Transverse colon (tissue), 4 donors: ENCODE data around the gene P3H1. TPM values are rescaled to one million over a fixed set of nuclear protein-coding genes. Genes with fewer than 3 reads are reported as not detected.

ENCODE experiments used
- DNase-seq: peaks from one replicate; pipeline ENCODE4 v3.0.0-alpha.2; 2019
- H3K27ac ChIP-seq, 4 donors: fragments of 200-600 bp; sonication (generic); 2 replicates each; pipeline ENCODE4 v1.5.1; 2016 to 2018; ENCODE audit warnings: inconsistent platforms in 4 of 4
- H3K27me3 ChIP-seq: fragments of 200-600 bp; sonication (generic); 2 replicates; pipeline ENCODE4 v1.5.1; 2017; ENCODE audit warnings: inconsistent platforms
- H3K36me3 ChIP-seq, 4 donors: fragments of 200-600 bp; sonication (generic); 2 replicates each; pipeline ENCODE4 v1.5.1; 2017 to 2019; ENCODE audit warnings: inconsistent platforms in 4 of 4
- H3K4me1 ChIP-seq, 4 donors: fragments of 200-600 bp; sonication (generic); 2 replicates each; pipeline ENCODE4 v1.5.1; 2017 to 2020; ENCODE audit warnings: inconsistent platforms in 4 of 4
- H3K4me3 ChIP-seq, 4 donors: fragments of 200-600 bp; sonication (generic); 1 replicate in 1 of 4; 2 replicates in 3 of 4; pipeline versions ENCODE4 v1.5.1 to v1.6.1; 2017 to 2019; ENCODE audit warnings: inconsistent platforms in 4 of 4
- H3K9me3 ChIP-seq, 2 donors: fragments of 200-600 bp; sonication (generic); 2 replicates each; pipeline ENCODE4 v1.5.1; 2017 to 2019; ENCODE audit warnings: inconsistent platforms in 2 of 2
- CTCF ChIP-seq, 5 experiments: fragments of 200-600 bp in 3 of 5; fragments of 450-650 bp in 2 of 5; sonication (generic) in 3 of 5; IDR thresholded peaks; 1 replicate in 2 of 5; 2 replicates in 3 of 5; pipeline ENCODE4 v1.5.1; 2016 to 2017; ENCODE audit warnings: antibody characterized with exemption in 5 of 5, inconsistent platforms in 3 of 5, mild to moderate bottlenecking in 2 of 5, moderate library complexity in 1 of 5
- EP300 ChIP-seq: sonication (generic); formaldehyde crosslinking; IDR thresholded peaks from one replicate; pipeline ENCODE4 v1.6.1; 2017; ENCODE audit warnings: antibody characterized with exemption, low read depth
- POLR2A ChIP-seq: fragments of 450-650 bp; IDR thresholded peaks from one replicate; pipeline ENCODE4 v1.6.1; 2016; ENCODE audit warnings: antibody characterized with exemption, mild to moderate bottlenecking, moderate library complexity
- POLR2AphosphoS5 ChIP-seq, 3 donors: sonication (generic); formaldehyde crosslinking; IDR thresholded peaks; one replicate each; pipeline ENCODE4 v1.6.1; 2016; ENCODE audit warnings: antibody characterized with exemption in 3 of 3
- WGBS, 2 donors: methylation state at CpG; one replicate each; pipeline ENCODE4 v1.1.5; 2018; ENCODE audit warnings: low coverage in 1 of 2; 5-methylcytosine and 5-hydroxymethylcytosine counted together
- in situ Hi-C, 4 donors: fragments of 200-750 bp; cut with MboI; loops; one replicate each; pipeline versions ENCODE4 v1.15.0 to v1.15.1; 2017; ENCODE audit warnings: low sequenced_read_pairs in 3 of 4, low pct_ligation_motif_present in 1 of 4, low pct_unique_long_range_greater_than_20kb in 1 of 4
- intact Hi-C: fragments of 100-400 bp; cut with DNase I; formaldehyde crosslinking; loops from one replicate; pipeline ENCODE4 v1.15.1; 2023; ENCODE audit warnings: low total_unique reads
- total RNA-seq, 4 donors: library from RNA; depleted of rRNA; stranded (reverse); fragments of >200 nt; gene quantifications; one replicate each; pipeline ENCODE4 v1.1.0, GENCODE V29; 2016

P3H1 gene
- total RNA-seq, 4 donors from 2014 or later: 8.7 to 37.2 (median 10.2) TPM

GRCh38 chr1:42735056-42735455 is 31.8 kb downstream of the P3H1 start:
- TF ChIP-seq POLR2A: no peak
- TF ChIP-seq EP300: no peak
- no peak for TF ChIP-seq CTCF (IDR thresholded peaks at IDR 0.05)
- no peak for TF ChIP-seq POLR2AphosphoS5 (IDR thresholded peaks at IDR 0.05)
- peaks cover 0 to 34% (median 13%) of the 10 kb centered on the region in 4 donors for H3K4me1 ChIP-seq
- H3K27ac ChIP-seq: no peak overlapping the region
- in situ Hi-C loops: loop anchor here in 2 of 4 donors (25.0 kb wide), 2 partner anchors 398 to 598 kb away; partner anchors contain the start of gene FOXJ3 (in 1 of the 2)
- intact Hi-C loops: no loop called here
- no peak overlapping the region for H3K4me3 ChIP-seq
- WGBS, 2 donors: 83 to 90% methylated on average over 3 to 10 of the region's 11 CpGs
- H3K36me3 ChIP-seq: no peaks in the 10 kb centered on the region
- DNase-seq: no peak
- H3K27me3 ChIP-seq: no peaks in the 10 kb centered on the region
- no peaks in the 10 kb centered on the region for H3K9me3 ChIP-seq

GRCh38 chr1:42734201-42735035 is 32.4 kb downstream of the P3H1 start:
- Histone ChIP-seq H3K27me3 (no peaks in the 10 kb centered on the region), H3K4me3 (no peak overlapping the region), H3K9me3 (no peaks in the 10 kb centered on the region), H3K27ac (no peak overlapping the region), H3K4me1 (peaks cover 0 to 32% (median 13%) of the 10 kb centered on the region in 4 donors), H3K36me3 (no peaks in the 10 kb centered on the region)
- in situ Hi-C loops: loop anchor here in 2 of 4 donors (25.0 kb wide), 2 partner anchors 397 to 597 kb away; partner anchors contain the start of gene FOXJ3 (in 1 of the 2)
- TF ChIP-seq POLR2AphosphoS5 (IDR thresholded peaks at IDR 0.05) (no peak), POLR2A (no peak), CTCF (IDR thresholded peaks at IDR 0.05) (no peak), EP300 (no peak)
- intact Hi-C loops: no loop called here
- no peak for DNase-seq
- WGBS, 2 donors: 40 to 87% methylated on average over 1 to 7 of the region's 7 CpGs

- WGBS, 2 donors: 90% methylated on average over 6 to 12 of the region's 12 CpGs
- TF ChIP-seq POLR2A (no peak), POLR2AphosphoS5 (IDR thresholded peaks at IDR 0.05) (no peak), CTCF (IDR thresholded peaks at IDR 0.05) (no peak)
- no peaks in the 10 kb centered on the region for H3K36me3 ChIP-seq
- intact Hi-C loops: no loop called here
- H3K27me3 ChIP-seq: no peaks in the 10 kb centered on the region
- no peak overlapping the region for H3K4me3 ChIP-seq
- H3K9me3 ChIP-seq: no peaks in the 10 kb centered on the region
- peaks cover 0 to 32% (median 13%) of the 10 kb centered on the region in 4 donors for H3K4me1 ChIP-seq
- no peak overlapping the region for H3K27ac ChIP-seq
- in situ Hi-C loops: loop anchor here in 2 of 4 donors (25.0 kb wide), 2 partner anchors 396 to 596 kb away; partner anchors contain the start of gene FOXJ3 (in 1 of the 2)
- no peak for DNase-seq
Observed at GRCh38 chr1:42733415-42734200, 33.2 kb downstream of the P3H1 start.

- intact Hi-C loops: no loop called here
- peak overlapping the region in 2 of 4 donors; percentile 40 to 41 for H3K27ac ChIP-seq
- DNase-seq: no peak
- no peaks in the 10 kb centered on the region for H3K27me3 ChIP-seq
- in situ Hi-C loops: loop anchor here in 2 of 4 donors (25.0 kb wide), 2 partner anchors 395 to 595 kb away; partner anchors contain the start of gene FOXJ3 (in 1 of the 2)
- H3K36me3 ChIP-seq: no peaks in the 10 kb centered on the region
- peaks cover 0 to 31% (median 13%) of the 10 kb centered on the region in 4 donors for H3K4me1 ChIP-seq
- WGBS, 2 donors: 88 to 97% methylated on average over 5 to 10 of the region's 10 CpGs
- no peak overlapping the region for H3K4me3 ChIP-seq
- TF ChIP-seq CTCF (IDR thresholded peaks at IDR 0.05): no peak
- no peak for TF ChIP-seq POLR2AphosphoS5 (IDR thresholded peaks at IDR 0.05)
- TF ChIP-seq POLR2A: no peak
- no peak for TF ChIP-seq EP300
- no peaks in the 10 kb centered on the region for H3K9me3 ChIP-seq
Observed at GRCh38 chr1:42732126-42732680, 34.6 kb downstream of the P3H1 start.
